ENCODE results near the gene ACSF3.

- TF ChIP-seq POLR2A (IDR thresholded peaks at IDR 0.05; ENCODE audit: borderline replicate concordance, extremely low read depth, insufficient read depth, insufficient read length) (no peak), CTCF (IDR thresholded peaks at IDR 0.05 in 2 of 3, conservative IDR thresholded peaks at IDR 0.05 in 1 of 3; ENCODE audit: borderline replicate concordance in 1 of 3, insufficient read depth in 1 of 3, low read depth in 2 of 3, low read length in 2 of 3) (no peak), RAD21 (IDR thresholded peaks at IDR 0.05; ENCODE audit: low read depth) (no peak), EGR1 (IDR thresholded peaks at IDR 0.05; ENCODE audit: low read depth) (no peak), ZNF274 (IDR thresholded peaks at IDR 0.05; ENCODE audit: low read depth, low read length) (no peak), POLR2AphosphoS5 (IDR thresholded peaks at IDR 0.05; ENCODE audit: low read depth, low read length) (no peak), ZBTB33 (IDR thresholded peaks at IDR 0.05; ENCODE audit: extremely low read depth, insufficient replicate concordance, low read length) (no peak)
- TF ChIP-seq, protein P1, sequence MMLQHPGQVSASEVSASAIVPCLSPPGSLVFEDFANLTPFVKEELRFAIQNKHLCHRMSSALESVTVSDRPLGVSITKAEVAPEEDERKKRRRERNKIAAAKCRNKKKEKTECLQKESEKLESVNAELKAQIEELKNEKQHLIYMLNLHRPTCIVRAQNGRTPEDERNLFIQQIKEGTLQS (IDR thresholded peaks at IDR 0.05), result no peak
- TF ChIP-seq, protein P2, sequence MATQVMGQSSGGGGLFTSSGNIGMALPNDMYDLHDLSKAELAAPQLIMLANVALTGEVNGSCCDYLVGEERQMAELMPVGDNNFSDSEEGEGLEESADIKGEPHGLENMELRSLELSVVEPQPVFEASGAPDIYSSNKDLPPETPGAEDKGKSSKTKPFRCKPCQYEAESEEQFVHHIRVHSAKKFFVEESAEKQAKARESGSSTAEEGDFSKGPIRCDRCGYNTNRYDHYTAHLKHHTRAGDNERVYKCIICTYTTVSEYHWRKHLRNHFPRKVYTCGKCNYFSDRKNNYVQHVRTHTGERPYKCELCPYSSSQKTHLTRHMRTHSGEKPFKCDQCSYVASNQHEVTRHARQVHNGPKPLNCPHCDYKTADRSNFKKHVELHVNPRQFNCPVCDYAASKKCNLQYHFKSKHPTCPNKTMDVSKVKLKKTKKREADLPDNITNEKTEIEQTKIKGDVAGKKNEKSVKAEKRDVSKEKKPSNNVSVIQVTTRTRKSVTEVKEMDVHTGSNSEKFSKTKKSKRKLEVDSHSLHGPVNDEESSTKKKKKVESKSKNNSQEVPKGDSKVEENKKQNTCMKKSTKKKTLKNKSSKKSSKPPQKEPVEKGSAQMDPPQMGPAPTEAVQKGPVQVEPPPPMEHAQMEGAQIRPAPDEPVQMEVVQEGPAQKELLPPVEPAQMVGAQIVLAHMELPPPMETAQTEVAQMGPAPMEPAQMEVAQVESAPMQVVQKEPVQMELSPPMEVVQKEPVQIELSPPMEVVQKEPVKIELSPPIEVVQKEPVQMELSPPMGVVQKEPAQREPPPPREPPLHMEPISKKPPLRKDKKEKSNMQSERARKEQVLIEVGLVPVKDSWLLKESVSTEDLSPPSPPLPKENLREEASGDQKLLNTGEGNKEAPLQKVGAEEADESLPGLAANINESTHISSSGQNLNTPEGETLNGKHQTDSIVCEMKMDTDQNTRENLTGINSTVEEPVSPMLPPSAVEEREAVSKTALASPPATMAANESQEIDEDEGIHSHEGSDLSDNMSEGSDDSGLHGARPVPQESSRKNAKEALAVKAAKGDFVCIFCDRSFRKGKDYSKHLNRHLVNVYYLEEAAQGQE (IDR thresholded peaks at IDR 0.05; ENCODE audit: low read depth), result no peak
- TF ChIP-seq, protein P3, sequence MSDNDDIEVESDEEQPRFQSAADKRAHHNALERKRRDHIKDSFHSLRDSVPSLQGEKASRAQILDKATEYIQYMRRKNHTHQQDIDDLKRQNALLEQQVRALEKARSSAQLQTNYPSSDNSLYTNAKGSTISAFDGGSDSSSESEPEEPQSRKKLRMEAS (IDR thresholded peaks at IDR 0.05), result no peak
Measured at GRCh38 chr16:89195521-89196171, 102.0 kb downstream of the ACSF3 start.
